GM19397 (cell line): ENCODE data around the gene FUS.
"Not testable (repeated sequence)": the region's sequence is repeated elsewhere in the genome, so short reads cannot be mapped to it uniquely, and the experiment has no call there.

Experiments
- ATAC-seq: cut with Tn5 transposase; IDR thresholded peaks from one replicate; pipeline ENCODE4 v1.9.1; 2021; ENCODE audit warnings: mild to moderate bottlenecking, moderate library complexity; ENCODE audit not compliant: unreplicated experiment

FUS gene

GRCh38 chr16:31143011-31143693 is 36.8 kb upstream of the FUS start:
- no peak for ATAC-seq

GRCh38 chr16:31143694-31144148 is 36.2 kb upstream of the FUS start:
- ATAC-seq = no peak

GRCh38 chr16:31144418-31144817 is 35.5 kb upstream of the FUS start:
- ATAC-seq = not testable (repeated sequence)

GRCh38 chr16:31145398-31145990 is 34.4 kb upstream of the FUS start:
- ATAC-seq = no peak

GRCh38 chr16:31147574-31147973 is 32.4 kb upstream of the FUS start:
- ATAC-seq = no peak

- ATAC-seq = no peak
Observed at GRCh38 chr16:31148281-31148728, 31.6 kb upstream of the FUS start.

- no peak for ATAC-seq
Observed at GRCh38 chr16:31148896-31149295, 31.0 kb upstream of the FUS start.

- ATAC-seq = no peak
Observed at GRCh38 chr16:31149332-31149731, 30.6 kb upstream of the FUS start.

- no peak for ATAC-seq
Observed at GRCh38 chr16:31149894-31150890, 29.7 kb upstream of the FUS start, which contains the start of gene PRSS36. Gene PRSS36, minus strand, starts transcription at chr16:31150066. Its CDS starts 31 bp downstream, at chr16:31150035.

GRCh38 chr16:31150976-31151375 is 29.0 kb upstream of the FUS start:
- ATAC-seq = not testable (repeated sequence)

- ATAC-seq = no peak
Observed at GRCh38 chr16:31157136-31157535, 22.8 kb upstream of the FUS start.

- no peak for ATAC-seq
Observed at GRCh38 chr16:31167315-31167714, 12.6 kb upstream of the FUS start.

GRCh38 chr16:31168848-31169247 is 11.1 kb upstream of the FUS start:
- no peak for ATAC-seq

- ATAC-seq = not testable (repeated sequence)
Observed at GRCh38 chr16:31170048-31170447, 9.9 kb upstream of the FUS start.

- ATAC-seq = no peak
Observed at GRCh38 chr16:31177136-31177535, 2.8 kb upstream of the FUS start.

- no peak for ATAC-seq
Observed at GRCh38 chr16:31179219-31179746, 656 bp upstream of the FUS start.

- no peak for ATAC-seq
Observed at GRCh38 chr16:31181102-31181830, 1.3 kb downstream of the FUS start.

- ATAC-seq = no peak
Observed at GRCh38 chr16:31182391-31182790, 2.5 kb downstream of the FUS start.

- ATAC-seq = no peak
Observed at GRCh38 chr16:31183432-31184428, 3.8 kb downstream of the FUS start.
